ENCODE results near the gene AKT1S1.

DNA sequence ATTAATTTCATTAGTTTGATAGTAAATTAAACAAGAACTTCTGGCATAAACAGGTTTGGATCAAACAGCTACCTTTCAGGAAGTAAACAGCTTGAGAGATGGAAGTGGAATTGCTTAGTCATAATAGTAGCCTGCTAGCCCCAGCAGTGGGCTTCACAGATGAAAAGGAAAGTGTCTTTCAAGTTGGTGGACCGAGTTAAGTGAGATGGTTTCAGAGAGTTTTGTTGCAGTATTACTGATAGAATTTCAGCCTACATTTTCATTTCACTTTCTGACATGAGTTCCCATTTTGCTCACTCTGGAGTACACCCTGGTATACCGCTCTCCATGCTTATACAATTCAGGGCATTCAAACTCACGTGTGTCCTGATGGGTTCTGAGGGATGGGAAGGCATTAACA lies 28.2 kb downstream of the AKT1S1 start:
- no peak for TF ChIP-seq EZH2 (IDR thresholded peaks at IDR 0.05; ENCODE audit: borderline replicate concordance)
- TF ChIP-seq, protein P1, sequence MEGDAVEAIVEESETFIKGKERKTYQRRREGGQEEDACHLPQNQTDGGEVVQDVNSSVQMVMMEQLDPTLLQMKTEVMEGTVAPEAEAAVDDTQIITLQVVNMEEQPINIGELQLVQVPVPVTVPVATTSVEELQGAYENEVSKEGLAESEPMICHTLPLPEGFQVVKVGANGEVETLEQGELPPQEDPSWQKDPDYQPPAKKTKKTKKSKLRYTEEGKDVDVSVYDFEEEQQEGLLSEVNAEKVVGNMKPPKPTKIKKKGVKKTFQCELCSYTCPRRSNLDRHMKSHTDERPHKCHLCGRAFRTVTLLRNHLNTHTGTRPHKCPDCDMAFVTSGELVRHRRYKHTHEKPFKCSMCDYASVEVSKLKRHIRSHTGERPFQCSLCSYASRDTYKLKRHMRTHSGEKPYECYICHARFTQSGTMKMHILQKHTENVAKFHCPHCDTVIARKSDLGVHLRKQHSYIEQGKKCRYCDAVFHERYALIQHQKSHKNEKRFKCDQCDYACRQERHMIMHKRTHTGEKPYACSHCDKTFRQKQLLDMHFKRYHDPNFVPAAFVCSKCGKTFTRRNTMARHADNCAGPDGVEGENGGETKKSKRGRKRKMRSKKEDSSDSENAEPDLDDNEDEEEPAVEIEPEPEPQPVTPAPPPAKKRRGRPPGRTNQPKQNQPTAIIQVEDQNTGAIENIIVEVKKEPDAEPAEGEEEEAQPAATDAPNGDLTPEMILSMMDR (IDR thresholded peaks at IDR 0.05; ENCODE audit: poor library complexity) = no peak
- TF ChIP-seq EZH2phosphoT487 (IDR thresholded peaks at IDR 0.05; ENCODE audit: low read depth, severe bottlenecking, unreplicated experiment) = no peak
